Stimulated activated CD8-positive, alpha-beta memory T cell treated with anti-CD3 and anti-CD28 coated beads, Interleukin-15, amount 100 ng/mL, for 24 hours (primary cell): ENCODE data around the gene GSDME.

Experiments used
- DNase-seq: peaks from one replicate; pipeline ENCODE4 v3.0.0-alpha.2; 2020; ENCODE audit warnings: low read depth

Gene GSDME

DNA sequence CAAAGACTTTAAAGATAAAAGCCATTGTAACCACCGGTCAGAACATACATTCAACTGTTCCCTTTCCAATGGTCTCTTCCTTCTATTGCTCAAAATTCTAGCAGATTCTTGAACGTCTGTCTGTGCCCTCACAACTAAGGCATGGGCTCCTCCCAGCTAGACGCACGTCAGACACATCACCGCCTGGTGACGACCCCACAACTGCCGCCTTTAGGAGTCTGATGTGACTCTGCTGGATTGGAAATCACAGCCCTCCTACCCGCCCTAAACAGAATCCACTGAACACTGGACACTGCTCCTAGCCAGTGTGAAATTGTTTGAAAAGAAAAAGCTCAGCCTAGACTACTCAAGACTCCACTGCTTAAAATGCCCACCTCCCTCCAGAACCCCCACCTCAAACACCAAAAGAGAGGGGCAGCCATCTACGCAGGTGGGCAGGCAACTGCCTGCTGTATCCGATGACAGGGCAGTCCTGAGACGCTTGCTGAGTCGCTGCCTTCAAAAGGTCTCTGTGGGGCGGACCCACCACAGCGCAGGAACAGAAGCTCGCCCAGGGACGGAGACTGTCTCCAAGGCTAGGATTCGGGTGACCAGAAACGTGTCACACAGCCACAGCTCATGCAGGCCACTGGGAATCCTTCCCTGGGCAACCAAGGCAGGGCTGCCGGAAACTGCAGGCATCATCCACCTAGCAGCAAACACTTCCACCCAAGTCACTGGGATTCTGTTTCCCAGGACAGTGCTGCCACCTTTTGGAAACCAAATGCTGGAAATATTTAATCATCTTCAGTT, 34.7 kb downstream of the GSDME start:
- DNase-seq, result no peak

DNA sequence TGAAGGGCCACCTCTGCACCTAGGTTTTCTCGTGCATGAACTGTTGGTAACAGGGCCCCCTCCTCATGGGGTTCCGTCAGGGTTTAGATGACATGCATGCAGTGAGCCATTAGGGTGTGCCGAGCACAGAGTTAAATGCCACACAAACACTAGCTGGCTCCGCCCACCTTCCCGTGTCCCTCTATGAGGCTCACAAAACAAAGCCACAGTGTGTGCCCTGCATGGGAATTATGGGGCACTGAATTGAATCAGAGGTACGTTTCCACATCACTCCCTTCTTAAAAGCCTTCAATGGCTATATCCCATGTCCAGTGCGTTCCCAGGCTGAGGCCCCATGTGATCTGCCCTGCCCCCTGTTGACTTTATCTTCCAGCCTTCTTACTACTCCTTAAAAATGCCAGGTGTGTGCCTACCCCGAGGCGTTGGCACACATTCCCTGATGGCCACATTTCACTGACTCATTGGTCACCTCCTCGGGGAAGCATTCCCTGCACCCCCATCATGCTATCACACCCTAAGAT, 35.7 kb downstream of the GSDME start:
- DNase-seq, result no peak

DNA sequence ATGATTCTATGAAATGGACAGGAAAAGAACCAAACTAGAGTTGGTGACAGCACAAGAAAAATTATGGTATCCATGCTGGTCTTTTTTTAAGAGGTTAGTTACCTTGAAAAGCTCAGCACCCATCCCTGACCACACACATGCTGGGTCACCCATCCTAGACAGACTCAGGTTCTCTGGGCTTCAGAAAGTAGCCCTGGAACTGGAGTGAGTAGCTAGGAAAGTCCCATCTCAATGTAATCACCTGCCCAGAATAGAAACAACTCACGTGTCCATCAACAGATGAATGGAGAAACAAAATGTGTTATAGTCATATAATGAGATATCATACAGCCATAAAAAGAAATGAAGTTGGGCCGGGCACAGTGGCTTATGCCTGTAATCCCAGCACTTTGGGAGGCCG, 37.0 kb downstream of the GSDME start:
- no peak for DNase-seq

DNA sequence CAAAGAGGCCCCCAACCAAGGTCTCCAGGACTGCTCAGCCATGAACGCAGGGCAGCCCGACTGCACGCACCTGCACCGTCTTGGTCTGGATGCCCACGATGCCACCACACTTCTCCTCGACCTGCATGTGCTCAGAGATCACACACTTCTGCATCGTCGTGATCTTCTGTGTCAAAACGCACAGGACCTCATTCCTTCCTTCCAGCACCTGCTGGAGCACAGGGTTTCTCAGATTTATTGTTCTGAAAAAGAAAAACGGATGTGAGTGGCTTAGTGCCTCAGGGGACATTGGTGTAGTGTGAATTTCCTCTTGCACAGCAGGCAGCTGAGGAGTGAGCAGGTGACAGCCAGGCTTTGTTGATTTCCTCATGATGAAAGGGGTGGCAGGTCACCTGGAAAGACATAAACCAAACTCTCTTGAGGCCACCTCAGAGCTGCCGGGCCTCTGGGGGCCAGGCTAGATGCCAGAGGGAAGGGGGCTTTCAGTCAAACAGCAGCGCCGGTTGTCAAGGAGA, 38.2 kb downstream of the GSDME start:
- no peak for DNase-seq

DNA sequence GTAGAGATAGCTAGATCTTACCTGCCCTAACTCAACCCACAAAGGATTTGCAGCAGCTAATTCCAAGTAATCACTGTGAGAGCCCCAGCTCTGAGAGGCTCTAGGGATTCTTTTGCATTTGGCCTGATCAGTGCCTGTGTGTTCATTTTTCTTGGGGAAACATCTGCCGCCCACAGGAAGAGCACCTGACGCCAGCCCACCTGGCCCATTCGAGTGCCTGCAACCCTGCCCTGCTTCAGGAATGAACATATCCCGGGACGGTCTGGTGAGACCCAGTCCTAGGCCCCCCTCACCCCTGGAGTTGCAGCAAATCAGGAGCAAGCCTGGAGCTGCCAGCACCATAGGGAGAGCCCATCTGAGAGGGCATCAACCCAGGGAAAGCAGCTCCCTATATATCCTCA, 38.8 kb downstream of the GSDME start:
- no peak for DNase-seq

DNA sequence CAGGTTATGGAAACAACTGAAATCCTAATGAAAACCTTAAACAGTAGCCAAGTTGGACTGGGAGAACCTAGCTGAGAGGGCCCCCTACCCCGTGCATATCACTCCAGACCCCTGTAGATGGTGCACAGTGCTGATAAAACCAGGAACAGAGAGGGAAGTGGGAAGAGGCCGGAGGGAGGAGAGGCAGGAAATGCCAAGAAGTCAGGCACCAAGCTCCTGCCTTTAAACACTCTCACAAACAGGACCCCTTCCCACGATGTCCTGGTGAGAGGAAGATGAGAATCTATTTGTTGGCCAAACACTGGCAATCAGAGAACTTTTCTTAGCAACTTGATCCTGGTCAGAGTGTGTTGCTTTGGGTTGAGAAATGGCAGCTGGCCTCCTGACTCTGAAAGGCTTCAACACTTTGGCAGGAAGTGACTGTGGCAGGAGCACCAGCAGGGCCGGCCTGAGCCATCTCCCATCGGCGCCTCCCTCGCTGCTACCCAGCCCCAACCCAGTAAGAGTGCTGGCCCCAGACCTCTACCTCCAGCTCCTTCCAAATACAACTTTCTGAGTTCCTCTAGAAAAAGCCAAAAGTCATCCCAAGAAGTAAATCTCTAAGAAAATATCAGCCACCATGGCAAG, 39.5 kb downstream of the GSDME start:
- no peak for DNase-seq

DNA sequence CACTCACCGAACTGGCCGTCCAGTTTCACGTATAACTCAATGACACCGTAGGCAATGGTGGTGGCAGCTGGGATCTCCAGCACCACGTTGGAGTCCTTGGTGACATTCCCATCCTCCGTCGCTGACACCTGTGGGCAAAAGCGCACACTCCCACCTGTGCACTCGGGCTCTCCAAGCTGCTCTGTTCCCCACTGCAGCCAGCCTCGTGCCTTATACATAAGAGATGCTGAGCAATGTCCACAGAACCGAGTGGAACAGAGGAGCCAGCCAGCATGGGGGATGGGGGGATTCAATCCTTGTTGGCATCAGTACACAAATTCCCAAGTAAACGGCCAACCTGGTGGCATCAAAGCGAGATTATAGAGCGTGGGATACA, 40.0 kb downstream of the GSDME start:
- DNase-seq, result no peak

DNA sequence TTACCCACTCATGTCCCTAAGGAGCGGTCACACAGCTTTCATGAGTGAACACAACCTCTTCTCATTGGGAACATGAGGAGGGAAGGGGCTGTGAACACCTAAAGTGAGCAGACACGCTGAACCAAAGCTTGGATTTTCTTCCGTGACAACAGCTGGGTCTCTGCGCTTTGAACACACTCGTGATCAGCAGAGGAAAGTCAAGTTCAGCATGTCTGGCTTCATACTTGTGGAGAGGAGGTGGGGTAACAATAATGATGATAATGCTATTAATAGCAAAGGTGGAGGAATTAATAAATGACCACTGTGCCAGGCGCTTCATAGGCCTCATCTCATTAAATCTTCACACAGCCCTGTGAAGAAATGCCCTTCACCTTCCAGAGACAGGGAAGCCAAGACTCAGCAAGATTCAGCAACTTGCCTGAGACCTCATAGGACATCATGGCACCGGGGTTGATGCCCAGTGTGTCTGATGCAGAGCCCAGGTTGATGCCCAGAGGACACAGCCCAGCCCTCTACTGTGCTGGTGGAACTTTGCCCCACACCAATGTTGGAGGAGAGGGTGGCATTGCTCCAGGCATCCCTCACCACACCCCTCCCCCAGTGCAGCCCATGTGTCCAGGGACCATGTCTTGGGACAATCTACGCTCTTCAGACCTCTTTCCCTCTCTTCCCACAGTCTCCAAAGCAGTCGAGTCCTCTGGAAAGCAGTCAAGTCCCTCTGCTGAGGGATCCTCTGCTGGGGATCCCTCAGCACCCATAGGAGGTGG, 40.6 kb downstream of the GSDME start:
- no peak for DNase-seq

DNA sequence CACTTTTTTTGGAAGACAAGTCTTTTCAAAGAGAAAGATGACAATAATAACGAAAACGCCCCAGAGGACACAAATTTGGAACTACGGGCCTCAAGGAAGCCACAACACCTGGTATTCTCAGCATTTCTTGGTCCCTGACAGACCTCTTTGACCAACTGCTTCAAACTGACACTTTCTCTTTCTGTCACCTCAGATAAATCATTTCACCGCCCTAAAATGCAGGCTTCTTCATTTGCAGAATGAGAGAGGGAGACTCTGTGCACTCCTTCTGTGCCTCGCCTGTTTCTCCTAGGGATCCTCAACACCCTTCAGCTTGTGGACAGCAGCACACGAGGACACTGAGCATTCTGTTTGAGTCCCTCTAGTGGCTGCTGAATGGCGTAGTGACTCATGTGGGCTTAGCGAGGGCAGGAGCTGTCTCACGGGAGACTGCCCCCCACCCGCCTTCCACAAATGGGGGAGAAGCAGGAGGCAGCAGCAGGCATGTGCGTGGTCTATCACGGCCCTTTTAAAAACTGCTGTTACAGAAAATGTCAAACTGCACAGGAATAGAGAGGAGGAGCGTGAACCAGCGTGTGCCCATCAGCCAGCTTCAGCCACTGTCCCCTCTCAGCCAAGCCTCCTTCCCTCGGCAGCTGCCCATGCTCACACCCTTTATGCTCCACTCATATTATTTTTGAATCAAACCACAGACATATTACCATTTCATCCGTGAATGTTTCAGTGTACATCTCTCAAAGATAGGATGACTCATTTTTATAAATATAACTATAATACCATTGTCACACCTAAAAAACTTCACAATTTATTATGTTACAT, 41.4 kb downstream of the GSDME start:
- DNase-seq, result no peak

DNA sequence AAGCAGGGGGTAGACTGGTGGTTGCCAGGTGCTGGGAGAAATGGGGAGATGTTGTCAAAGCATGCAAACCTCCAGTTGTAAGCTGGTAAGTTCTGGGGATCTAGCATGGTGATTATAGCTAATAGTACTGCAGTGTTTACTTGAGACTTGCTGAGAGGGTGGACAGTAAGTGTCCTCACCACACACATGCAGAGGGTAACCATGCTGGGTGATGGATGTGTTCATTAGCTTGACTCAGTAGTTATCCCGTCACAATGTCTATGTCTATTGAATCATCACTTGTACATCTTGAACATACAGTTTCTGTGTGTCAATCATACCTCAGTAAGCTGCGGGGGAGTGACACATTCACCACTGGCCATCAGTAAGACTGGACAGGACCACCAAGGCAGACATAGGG, 42.1 kb downstream of the GSDME start:
- no peak for DNase-seq

DNA sequence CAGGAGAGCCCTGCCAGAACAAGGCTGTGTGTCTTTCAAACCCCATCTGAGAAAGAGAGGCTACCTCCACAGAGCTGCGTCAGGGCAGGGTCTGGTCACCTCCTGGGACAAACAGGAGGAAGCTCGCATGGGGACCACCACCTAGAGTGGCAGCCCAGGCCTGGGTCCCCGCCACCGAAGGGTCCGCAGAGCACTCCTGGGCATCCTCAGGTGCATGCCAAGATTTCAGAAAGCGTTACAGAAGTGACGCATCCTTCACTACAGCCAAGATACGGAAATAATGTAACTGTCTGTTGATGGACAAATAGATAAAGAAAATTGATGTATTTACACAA, 42.6 kb downstream of the GSDME start:
- no peak for DNase-seq

DNA sequence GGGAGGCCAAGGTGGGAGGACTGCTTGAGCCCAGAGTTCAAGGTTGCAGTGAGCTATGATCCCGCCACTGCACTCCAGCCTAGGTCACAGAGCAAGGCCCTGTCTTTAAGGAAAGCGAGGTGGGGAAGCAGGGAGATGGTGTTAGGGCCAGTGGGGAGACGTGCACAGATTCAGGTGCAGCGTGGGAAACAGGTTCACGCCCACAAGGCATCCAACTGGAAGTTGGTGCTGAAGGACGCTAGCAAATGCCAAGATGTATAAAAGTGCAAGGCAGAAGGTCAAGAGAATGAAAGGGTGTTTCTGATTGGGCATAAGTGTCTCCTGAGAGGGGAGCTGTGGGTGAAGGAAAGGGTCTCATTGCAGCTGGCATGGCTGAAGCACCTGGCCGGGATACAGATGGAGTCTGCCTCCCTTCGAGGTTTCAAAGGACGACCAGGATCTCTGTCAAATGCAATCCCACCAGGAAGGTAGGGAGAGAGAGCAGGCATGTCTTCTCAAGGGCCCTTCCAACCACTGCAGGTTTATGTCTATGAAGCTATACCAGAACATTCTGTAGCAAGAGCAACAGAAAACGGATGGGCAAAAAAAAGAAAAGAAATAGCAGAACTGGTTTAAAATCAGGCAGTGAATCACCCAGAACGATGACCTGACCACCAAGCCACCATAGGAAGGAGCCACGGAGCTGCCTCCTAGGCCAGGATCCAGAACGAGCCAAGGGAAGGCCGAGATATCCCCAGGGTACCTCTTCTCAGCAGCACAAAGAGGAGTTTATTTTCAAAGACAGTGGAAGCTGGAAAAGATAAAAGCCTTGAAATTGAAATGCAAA, 43.2 kb downstream of the GSDME start:
- no peak for DNase-seq

DNA sequence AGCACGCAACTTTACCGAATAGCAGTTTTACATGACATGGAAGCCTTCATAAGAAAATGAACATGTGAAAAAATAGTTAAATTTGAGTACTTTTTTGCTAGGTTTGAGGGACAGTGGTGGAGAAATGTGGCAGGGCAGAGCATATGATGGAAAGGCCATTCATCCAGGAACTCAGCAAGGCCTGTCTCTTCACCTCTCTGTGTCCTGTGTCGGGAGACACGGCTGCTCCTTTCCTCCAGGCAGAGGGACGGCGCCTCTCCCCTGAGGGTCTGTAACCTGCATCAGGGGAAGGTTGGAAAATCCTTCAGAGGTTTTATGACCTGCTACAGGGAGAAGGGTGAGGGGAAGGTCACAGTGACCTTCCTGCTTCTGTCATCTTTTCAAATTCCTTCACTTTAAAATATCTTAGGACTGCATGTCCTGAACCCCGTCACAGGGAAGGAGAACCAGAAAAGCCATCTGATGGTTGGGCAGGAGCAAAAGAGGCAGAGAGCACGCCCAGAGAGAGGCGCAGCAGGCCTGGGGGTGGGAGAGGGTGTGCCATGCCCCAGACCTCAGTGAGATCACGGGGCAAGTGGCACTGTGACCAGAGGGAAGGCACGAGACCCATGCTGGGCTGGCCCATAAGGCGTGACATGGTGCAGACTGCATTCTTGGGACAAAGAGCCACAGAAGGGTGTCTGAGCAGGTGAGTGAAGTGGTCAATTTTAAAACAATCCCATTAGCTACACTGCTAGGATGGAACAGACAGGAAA, 44.0 kb downstream of the GSDME start:
- DNase-seq, result no peak

DNA sequence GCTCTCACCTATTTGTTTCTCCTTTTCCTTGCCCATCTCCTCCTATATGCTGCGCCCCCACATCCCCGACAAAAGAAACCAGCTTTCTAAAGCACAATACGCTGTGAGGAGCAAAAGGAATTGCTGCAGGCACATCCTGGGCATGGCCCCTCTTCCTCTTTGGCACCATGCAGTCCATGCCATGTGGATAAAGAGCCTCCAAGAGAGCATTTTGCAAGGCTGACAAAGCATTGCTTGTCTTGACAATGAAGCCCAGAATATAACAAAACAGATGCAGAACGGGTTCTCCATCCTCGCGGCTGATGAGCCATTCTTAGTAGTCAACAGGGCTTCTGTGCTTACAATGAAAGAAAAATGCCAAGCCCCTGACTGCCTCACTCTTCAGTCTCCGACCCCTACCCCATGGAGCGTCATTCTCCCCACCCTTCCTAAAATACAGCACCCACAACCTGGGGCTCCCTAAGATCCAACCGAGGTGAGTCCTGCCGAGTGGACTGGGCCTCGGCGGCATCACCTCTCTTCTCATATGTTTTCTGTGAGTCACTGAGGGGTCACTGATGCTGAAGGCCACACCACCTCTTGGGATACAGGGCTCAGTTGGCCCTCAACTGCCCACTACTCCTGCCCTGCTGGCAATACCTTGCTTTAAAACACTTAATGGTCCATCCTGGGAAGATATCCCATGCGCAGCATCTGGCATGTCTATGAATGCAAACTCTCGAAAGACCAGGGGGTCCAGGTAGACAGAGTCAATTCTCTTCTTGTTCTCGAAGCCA, 47.5 kb downstream of the GSDME start:
- DNase-seq, result no peak

DNA sequence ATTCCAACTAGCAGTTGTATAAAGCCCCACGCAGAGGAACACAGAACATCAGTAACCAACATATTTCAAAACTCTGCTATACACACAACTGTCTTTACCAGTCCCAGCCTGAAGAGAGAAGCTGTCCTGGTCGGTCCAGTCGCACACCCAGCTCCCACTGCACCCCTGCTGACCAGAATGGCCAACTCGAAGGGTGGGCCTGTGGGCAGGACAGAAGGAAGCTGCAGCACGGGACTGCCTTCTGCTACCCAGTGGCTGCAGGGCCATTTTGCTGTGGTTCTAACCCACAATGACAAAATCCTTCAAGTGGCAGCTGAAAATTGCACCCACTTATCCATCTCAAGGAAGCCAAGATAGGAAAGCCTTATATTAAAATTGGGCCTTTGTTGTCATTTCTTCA, 48.2 kb downstream of the GSDME start:
- no peak for DNase-seq

DNA sequence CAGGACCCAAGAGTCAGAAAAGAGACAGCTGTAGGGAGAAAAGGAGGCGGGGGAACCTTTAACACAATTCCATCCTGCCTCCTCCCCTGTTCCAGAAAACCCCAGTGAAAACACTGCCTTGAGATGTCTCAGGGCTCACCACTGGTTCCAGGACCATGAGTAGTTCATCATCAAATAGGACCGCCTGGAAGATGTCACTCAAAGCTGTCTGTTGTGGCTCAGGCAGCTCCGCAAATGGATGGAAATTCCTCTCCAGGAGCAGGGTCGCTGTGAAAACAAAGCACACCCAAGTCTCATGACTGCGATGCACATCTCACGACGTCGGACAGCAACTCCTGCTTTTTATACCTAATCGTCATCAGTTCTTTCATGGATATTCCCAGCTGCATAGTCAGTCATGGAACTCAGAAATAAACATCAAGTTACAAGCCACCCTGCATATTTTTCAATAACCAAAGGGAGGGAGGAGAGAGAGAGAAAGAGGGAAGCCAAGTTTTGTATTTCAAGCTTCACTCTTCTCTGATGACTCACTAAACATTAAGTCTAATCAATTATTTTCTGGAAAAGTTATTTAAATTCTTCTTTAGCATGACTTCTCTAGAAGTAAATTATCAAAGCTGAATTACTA, 49.2 kb downstream of the GSDME start:
- no peak for DNase-seq

DNA sequence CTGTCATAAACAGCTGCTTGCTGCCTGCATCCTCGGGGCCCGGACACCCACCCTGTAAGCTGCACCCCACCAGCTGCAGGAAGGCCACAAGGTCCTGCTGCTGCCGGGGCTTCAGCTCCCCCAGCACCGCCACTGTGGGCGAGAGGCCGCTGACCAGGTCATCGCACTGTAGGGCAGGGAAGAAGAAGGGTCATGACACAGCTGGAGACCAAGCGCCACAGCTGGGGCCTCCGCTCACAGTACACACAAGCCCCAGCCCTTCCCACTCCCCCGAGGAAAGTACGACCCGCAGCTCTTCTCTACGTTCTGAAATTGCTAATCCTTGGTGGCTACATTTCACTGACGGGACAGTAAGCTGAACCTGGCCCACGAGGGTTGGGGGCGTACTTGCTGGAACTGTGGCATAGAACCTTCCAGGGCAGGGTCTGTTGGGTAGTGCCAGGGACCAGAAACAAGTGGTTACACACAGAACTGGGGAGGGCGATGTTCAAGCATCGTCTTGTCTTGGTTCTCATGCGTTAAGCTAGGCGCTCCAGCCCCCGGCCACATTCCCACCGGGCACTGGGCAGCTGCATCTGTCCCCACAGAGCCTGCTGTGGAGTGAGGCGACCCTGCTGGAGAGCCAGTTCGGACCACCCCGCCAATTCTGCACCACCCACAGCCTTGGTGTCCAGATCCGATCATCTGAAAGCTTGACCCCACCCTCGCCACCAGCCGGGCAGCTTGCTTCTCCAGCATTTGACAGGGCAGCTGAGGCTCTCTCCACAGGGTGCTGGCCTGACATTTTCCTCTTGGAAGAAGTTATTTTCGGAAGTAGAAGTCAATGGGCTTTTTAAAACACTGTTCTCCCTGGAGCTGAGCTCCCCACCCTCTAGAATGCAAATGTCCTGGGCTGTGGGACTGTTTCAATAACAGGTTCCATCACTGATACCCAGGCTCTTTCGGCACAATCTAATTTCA, 50.8 kb downstream of the GSDME start:
- DNase-seq, result no peak

DNA sequence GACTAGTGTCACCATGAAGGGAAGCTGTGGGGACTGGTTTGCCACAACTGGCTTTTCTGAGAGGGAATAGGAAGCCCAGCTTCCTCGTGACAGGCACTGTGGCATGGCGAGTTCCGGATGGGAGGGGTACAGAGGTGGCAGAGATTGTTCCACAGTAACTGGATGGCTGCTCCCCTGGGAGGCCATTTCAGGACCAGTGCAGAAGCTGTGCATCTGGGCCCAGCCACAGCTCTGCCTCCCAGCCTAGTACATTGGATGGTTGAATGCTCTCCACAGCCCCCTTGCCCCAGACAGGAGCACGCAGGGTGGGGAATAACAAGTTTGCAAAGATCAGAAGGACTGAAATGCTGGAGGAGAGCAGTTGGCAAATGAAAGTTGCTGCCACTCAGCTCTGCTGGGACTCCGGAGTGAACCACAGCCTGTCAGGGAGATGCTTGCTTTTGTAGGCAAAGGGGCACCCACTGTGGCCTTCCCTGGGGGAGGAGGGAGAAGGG, 51.8 kb downstream of the GSDME start:
- DNase-seq, result no peak
